ENCODE measurements around the gene NVL.

GRCh38 chr1:224251741-224252146, 78.2 kb downstream of the NVL start:
- TF ChIP-seq CTCF (IDR thresholded peaks at IDR 0.05) (no peak), POLR2A (IDR thresholded peaks at IDR 0.05) (no peak)

All from testis (tissue), 2 donors.